ENCODE results near the gene NUFIP2. TPM values are rescaled to one million over a fixed set of nuclear protein-coding genes. Genes with fewer than 3 reads are reported as not detected.

NUFIP2 gene
- total RNA-seq, 4 donors from 2014 or later = 15.6 to 62.4 (median 38.7) TPM

GRCh38 chr17:29209073-29209472 is 84.9 kb downstream of the NUFIP2 start:
- TF ChIP-seq POLR2A (IDR thresholded peaks at IDR 0.05) (no peak), CTCF (IDR thresholded peaks at IDR 0.05) (no peak)
- no peak for DNase-seq
- no peaks in the 10 kb centered on the region for H3K4me1 ChIP-seq
- H3K4me3 ChIP-seq = no peak overlapping the region
- H3K27ac ChIP-seq = no peak overlapping the region
- H3K9me3 ChIP-seq = no peaks in the 10 kb centered on the region
- no peaks in the 10 kb centered on the region for H3K27me3 ChIP-seq
- H3K36me3 ChIP-seq = no peaks in the 10 kb centered on the region
- intact Hi-C loops (cut with DNase I; ENCODE audit: low total_unique reads) = no loop called here

GRCh38 chr17:29207975-29208374 is 86.0 kb downstream of the NUFIP2 start:
- H3K27me3 ChIP-seq = no peaks in the 10 kb centered on the region
- TF ChIP-seq POLR2A (IDR thresholded peaks at IDR 0.05) (no peak), CTCF (IDR thresholded peaks at IDR 0.05) (no peak)
- intact Hi-C loops (cut with DNase I; ENCODE audit: low total_unique reads) = no loop called here
- no peak overlapping the region for H3K27ac ChIP-seq
- H3K4me1 ChIP-seq = no peaks in the 10 kb centered on the region
- H3K4me3 ChIP-seq = no peak overlapping the region
- no peaks in the 10 kb centered on the region for H3K36me3 ChIP-seq
- no peak for DNase-seq
- no peaks in the 10 kb centered on the region for H3K9me3 ChIP-seq

Other genes starting within 250 kb of the NUFIP2 start
- 100 to 1,000 TPM in 1 of 4 donors, 10 to 100 TPM in 3; 33.2 to 104 (median 59.3) TPM for gene MYO18A, start 113.8 kb downstream of the NUFIP2 start, total RNA-seq
- not detected for gene CRYBA1, start 47.3 kb downstream of the NUFIP2 start, total RNA-seq
- 100 to 1,000 TPM in 1 of 4 donors, 10 to 100 TPM in 3; 24.6 to 102 (median 64.9) TPM for gene TAOK1, start 96.2 kb upstream of the NUFIP2 start, total RNA-seq

Data from uterus (tissue), 4 donors.